ENCODE data around the gene NRG2. TPM values are rescaled to one million over a fixed set of nuclear protein-coding genes. Genes with fewer than 3 reads are reported as not detected.

The NRG2 gene
- total RNA-seq, 2 donors from 2014 or later: 5.6 to 6.5 TPM

DNA sequence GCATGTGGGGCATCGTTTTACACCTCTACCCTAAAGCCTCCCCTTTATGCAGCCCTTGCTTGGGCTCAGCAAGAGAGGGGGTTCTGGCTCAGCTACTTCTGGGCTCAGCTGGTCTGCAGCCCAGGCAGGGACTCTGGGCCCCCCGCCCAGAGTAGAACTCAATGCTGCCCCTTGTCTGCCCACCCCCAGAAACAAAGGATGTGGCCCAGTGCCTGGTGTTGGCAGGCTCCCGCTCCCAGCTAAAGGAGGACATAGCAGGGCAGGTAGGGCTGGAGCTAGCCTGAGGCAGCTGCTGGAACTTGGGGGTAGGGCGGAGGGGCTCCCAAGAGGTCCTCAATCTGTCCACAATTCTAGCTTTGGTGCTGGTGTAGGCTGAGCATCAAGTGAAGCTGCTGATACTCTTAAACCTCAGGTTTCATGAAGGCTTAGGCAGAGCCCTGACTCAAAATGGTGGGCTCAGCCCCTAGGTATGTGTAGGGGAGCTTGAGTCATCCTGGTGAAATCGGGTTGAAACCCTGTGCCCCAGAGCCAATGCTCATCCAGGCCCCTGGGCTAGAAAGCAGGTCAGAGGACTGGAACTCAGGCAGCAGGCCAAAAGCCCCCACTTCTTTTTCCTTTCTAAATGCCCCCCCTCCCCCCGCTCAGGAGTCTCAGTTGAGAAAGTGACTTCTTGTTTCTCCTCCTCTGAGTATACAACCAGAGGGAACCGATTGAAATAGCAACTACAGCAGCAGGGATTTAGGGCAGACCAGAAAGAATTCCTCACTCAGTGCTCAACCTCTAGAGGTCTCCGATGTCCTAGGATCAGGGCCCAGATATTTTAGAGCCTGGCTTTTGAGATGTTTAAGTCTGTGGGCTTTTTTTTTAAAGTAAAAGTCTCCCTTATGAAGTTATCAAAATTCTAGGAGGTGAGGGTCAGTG is 236.1 kb downstream of the NRG2 start:
- Histone ChIP-seq H3K4me3 (no peak overlapping the region), H3K27me3 (no peaks in the 10 kb centered on the region), H3K27ac (no peak overlapping the region), H3K36me3 (replicated peaks in 1 of 2; ENCODE audit: insufficient read depth in 1 of 2, low read depth in 2 of 2) (no peaks in the 10 kb centered on the region), H3K9me3 (no peaks in the 10 kb centered on the region), H3K4me1 (no peaks in the 10 kb centered on the region)
- WGBS, 2 donors: 64 to 77% methylated on average over 5 to 8 of the region's 8 CpGs
- intact Hi-C loops (cut with DNase I): no loop called here
- ATAC-seq: no peak
- DNase-seq: no peak
- TF ChIP-seq, protein P1, sequence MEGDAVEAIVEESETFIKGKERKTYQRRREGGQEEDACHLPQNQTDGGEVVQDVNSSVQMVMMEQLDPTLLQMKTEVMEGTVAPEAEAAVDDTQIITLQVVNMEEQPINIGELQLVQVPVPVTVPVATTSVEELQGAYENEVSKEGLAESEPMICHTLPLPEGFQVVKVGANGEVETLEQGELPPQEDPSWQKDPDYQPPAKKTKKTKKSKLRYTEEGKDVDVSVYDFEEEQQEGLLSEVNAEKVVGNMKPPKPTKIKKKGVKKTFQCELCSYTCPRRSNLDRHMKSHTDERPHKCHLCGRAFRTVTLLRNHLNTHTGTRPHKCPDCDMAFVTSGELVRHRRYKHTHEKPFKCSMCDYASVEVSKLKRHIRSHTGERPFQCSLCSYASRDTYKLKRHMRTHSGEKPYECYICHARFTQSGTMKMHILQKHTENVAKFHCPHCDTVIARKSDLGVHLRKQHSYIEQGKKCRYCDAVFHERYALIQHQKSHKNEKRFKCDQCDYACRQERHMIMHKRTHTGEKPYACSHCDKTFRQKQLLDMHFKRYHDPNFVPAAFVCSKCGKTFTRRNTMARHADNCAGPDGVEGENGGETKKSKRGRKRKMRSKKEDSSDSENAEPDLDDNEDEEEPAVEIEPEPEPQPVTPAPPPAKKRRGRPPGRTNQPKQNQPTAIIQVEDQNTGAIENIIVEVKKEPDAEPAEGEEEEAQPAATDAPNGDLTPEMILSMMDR (IDR thresholded peaks at IDR 0.05): no peak
- TF ChIP-seq POLR2A (IDR thresholded peaks at IDR 0.05): no peak

DNA sequence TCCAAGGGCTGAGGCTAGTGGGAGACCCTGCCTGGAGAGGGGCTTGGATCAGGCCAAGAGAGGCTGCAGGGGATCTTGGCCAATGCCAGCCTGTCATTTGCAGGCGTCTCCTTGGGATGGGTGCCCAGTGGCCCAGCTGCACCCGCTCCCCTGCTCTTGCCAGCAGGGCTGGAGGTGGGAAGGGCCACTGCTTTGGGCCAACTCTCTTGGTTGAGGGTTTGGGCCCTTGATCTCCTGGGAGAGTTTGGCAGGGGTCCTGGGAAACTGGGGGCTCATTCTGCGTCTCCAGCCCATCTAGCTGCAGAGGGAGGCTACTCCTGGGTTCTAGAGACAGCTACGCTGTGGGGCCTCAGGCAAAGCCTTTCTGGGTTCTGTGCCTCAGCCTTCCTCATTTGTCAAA is 237.0 kb downstream of the NRG2 start:
- Histone ChIP-seq H3K9me3 (no peaks in the 10 kb centered on the region), H3K4me1 (no peaks in the 10 kb centered on the region), H3K27me3 (no peaks in the 10 kb centered on the region), H3K27ac (no peak overlapping the region), H3K4me3 (no peak overlapping the region), H3K36me3 (replicated peaks in 1 of 2; ENCODE audit: insufficient read depth in 1 of 2, low read depth in 2 of 2) (no peaks in the 10 kb centered on the region)
- DNase-seq (peak in 2 of 4 donors; percentile 33 to 53), ATAC-seq (no peak)
- WGBS, 2 donors: 67 to 80% methylated on average over 2 to 4 of the region's 4 CpGs
- TF ChIP-seq, protein P1 (IDR thresholded peaks at IDR 0.05): no peak
- no peak for TF ChIP-seq POLR2A (IDR thresholded peaks at IDR 0.05)
- intact Hi-C loops (cut with DNase I): no loop called here

DNA sequence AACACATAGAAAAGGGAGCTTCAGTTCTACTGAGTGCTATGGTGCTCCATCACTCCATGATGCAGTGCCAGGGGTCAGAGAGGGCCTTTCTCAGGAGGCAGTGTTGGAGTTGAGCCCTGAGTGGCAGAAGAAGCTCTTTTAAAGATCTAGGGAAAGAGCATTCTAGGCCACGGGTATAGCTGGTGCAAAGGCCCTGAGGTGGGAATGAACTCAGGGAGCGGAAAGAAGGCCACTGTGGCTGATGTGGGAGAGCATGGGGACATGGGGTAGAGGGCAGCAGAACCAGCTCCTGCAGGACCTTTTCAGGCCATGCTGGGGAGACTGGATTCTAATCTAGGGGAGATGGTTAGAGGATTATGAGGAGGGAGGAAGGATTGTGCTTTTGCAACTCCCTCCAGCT is 237.6 kb downstream of the NRG2 start:
- no peak for ATAC-seq
- Histone ChIP-seq H3K27ac (no peak overlapping the region), H3K4me3 (no peak overlapping the region), H3K9me3 (no peaks in the 10 kb centered on the region), H3K27me3 (no peaks in the 10 kb centered on the region), H3K36me3 (replicated peaks in 1 of 2; ENCODE audit: insufficient read depth in 1 of 2, low read depth in 2 of 2) (no peaks in the 10 kb centered on the region), H3K4me1 (no peaks in the 10 kb centered on the region)
- intact Hi-C loops (cut with DNase I): no loop called here
- no peak for DNase-seq
- 93 to 100% methylated on average over 2 of the region's 2 CpGs for WGBS, 2 donors
- TF ChIP-seq, protein P1 (IDR thresholded peaks at IDR 0.05): no peak
- TF ChIP-seq POLR2A (IDR thresholded peaks at IDR 0.05): no peak

DNA sequence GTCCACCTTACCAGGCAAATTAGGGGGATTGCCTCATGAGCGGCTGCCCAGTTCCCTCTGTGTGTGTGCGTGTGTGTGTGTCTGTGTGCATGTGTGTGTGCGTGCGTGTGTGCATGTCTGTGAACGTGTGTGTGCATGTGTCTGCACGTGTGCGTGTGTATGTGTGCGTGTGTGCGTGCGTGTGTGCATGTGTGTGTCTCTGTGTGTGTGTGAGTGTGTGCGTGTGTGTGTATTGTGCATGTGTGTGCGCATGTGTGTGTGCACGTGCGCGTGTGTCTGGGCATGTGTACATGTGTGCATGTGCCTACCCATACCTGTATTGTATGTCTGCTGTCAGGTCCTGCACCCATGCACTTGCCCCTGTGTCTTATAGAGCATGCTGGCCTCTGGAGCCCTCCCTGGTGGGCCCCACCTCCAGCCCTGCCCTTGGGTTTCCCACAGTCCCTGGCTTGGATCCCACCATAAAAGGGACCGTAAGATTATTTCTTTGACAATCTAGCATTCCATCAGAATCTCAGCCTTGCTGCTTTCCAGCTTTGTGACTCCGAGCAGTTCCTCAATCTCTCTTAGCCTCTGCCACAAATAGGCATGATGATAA is 238.2 kb downstream of the NRG2 start:
- Histone ChIP-seq H3K4me3 (no peak overlapping the region), H3K27ac (no peak overlapping the region), H3K36me3 (replicated peaks in 1 of 2; ENCODE audit: insufficient read depth in 1 of 2, low read depth in 2 of 2) (no peaks in the 10 kb centered on the region), H3K9me3 (no peaks in the 10 kb centered on the region), H3K27me3 (no peaks in the 10 kb centered on the region), H3K4me1 (no peaks in the 10 kb centered on the region)
- no peak for TF ChIP-seq POLR2A (IDR thresholded peaks at IDR 0.05)
- TF ChIP-seq, protein P1 (IDR thresholded peaks at IDR 0.05): no peak
- DNase-seq: no peak
- whole genome bisulfite sequencing, 2 donors: 87 to 93% methylated on average over 13 to 17 of the region's 17 CpGs
- no peak for ATAC-seq
- intact Hi-C loops (cut with DNase I): no loop called here

Measured in body of pancreas (tissue), 4 donors.